Spleen (tissue), 7 donors: Measurements from ENCODE around the gene MZF1.

Source experiments
- CTCF ChIP-seq, 11 experiments: fragments of 200-600 bp in 7 of 11; fragments of 450-650 bp in 4 of 11; sonication (generic) in 4 of 11; IDR thresholded peaks in 8 of 11; conservative IDR thresholded peaks in 3 of 11; 1 replicate in 7 of 11; 2 replicates in 4 of 11; pipeline versions ENCODE4 v1.4.0 to v1.8.0; 2016 to 2021; ENCODE audit warnings: antibody characterized with exemption in 11 of 11, inconsistent platforms in 4 of 11, mild to moderate bottlenecking in 1 of 11
- POLR2A ChIP-seq, 3 donors: fragments of 450-650 bp; IDR thresholded peaks; one replicate each; pipeline ENCODE4 v1.5.1; 2017; ENCODE audit warnings: antibody characterized with exemption in 3 of 3, mild to moderate bottlenecking in 1 of 3
- donor health status: DM: no; HTN: no; CAD: no; lungs with moderate emphysema.
- donor health status: DM: no; HTN: no; CAD: no.
- donor health status: DM: no; HTN: no; CAD: no.

DNA sequence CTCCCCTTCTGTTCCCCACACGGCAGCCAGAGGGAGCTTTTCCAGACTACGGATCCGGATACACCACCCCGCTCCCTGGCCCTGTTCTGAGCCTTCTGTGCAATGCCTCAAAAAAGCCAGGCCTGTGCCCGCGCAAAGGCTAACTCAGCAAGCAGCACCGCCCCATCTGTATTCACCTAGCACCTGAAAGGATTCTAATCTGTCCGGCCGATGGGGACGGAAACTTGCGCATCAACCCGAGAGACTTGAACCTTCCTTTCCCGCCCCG is 54.1 kb downstream of the MZF1 start:
- no peak for TF ChIP-seq POLR2A (IDR thresholded peaks at IDR 0.05)
- peak in 4 of 11 experiments; percentile 47 to 68 (median 58) for TF ChIP-seq CTCF (IDR thresholded peaks at IDR 0.05 in 8 of 11, conservative IDR thresholded peaks at IDR 0.05 in 3 of 11)
